ENCODE measurements around the gene MDFI. TPM values are rescaled to one million over a fixed set of nuclear protein-coding genes. Genes with fewer than 3 reads are reported as not detected.

Gene MDFI
- total and polyA plus RNA-seq, 5 donors from 2014 or later: not detected

DNA sequence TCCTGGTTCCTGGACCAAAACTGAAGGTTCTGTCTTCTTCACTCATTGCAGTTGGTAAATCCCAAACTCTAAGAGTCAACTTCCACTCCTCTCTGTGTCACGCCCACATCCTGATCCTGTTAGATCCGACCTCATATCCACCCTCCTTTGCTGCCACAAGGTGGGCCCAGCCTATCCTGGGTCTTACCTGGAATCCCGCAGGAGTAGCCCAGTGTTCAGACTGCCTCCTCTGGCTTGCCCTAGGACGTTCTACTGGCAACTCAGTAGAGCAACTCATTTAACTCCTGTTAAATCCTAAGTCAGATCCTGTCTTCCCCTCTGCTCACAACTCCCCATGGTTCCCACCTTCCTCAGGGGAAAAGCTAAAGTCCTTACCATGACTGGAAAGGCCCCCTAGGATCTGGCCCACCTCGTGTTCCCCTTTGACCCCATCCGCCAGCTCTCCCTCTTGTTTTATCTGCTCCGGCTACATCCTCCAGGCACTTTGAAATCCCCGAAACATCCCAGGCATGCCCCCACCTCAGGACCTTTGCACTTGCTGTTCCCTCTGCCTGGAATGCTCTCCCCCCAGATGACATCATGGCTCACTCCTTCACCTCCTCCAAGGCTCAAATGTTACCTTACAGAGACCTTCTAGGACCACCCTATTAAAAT lies 53.3 kb downstream of the MDFI start:
- no peak overlapping the region for H3K4me3 Mint-ChIP-seq

DNA sequence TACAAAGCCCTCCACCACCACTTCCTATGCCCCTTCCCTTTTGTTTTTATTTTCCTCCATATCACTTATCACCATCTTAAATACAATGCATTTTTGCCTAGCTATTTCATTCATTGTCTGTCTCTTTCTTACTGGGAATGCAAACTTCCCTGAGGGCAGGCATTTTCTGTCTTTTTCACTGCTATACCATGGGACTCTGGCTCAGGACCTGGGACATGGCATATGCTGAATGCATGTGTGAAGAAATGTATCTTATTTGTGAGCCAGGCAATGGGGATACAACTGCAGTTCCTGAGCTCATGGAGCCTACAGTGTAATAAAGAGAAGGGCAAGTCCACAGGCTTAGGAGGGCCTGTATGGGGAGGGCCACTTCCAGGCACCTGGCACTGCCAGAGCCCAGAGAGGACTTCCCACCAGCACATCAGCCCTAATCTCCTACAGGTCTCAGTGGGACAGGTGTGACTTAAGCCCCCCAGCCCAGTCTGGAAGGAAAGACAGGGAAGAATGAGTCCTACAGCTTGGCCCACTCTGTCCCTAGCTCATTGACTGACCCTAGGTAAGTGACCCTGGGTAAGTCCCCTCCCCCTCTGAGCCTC lies 53.9 kb downstream of the MDFI start:
- Histone ChIP-seq H3K4me3 (ENCODE audit: low read depth, low read length) (no peak overlapping the region), H3K36me3 (ENCODE audit: control insufficient read depth, insufficient read depth, low read length) (peaks cover 3% of the 10 kb centered on the region), H3K9me3 (ENCODE audit: control insufficient read depth in 2 of 2, low read length in 2 of 2) (no peaks in the 10 kb centered on the region), H3K4me1 (ENCODE audit: control insufficient read depth, insufficient read depth, low read length, poor library complexity, severe bottlenecking) (no peaks in the 10 kb centered on the region), H3K27ac (ENCODE audit: insufficient read depth, low read length, poor library complexity, severe bottlenecking) (no peak overlapping the region), H3K27me3 (ENCODE audit: control insufficient read depth, insufficient read depth, low read length) (no peaks in the 10 kb centered on the region)
- H3K4me3 Mint-ChIP-seq: no peak overlapping the region
- no peaks in the 10 kb centered on the region for H3K9me3 Mint-ChIP-seq
- DNase-seq: no peak
- no peaks in the 10 kb centered on the region for H3K27me3 Mint-ChIP-seq
- no peak for ATAC-seq (ENCODE audit: low read depth in 2 of 2)
- H3K4me1 Mint-ChIP-seq: peaks cover 0 to 6% (median 0%) of the 10 kb centered on the region in 4 donors
- H3K27ac Mint-ChIP-seq: no peak overlapping the region
- peaks cover 16% of the 10 kb centered on the region for H3K36me3 Mint-ChIP-seq

More for the DNA sequence above, 53.3 kb downstream of the MDFI start:
- Mint-ChIP-seq H3K9me3 (no peaks in the 10 kb centered on the region), H3K27me3 (no peaks in the 10 kb centered on the region), H3K4me1 (peaks cover 0 to 5% (median 0%) of the 10 kb centered on the region in 4 donors), H3K36me3 (peaks cover 17% of the 10 kb centered on the region), H3K27ac (no peak overlapping the region)
- Histone ChIP-seq H3K9me3 (ENCODE audit: control insufficient read depth in 2 of 2, low read length in 2 of 2) (no peaks in the 10 kb centered on the region), H3K4me1 (ENCODE audit: control insufficient read depth, insufficient read depth, low read length, poor library complexity, severe bottlenecking) (no peaks in the 10 kb centered on the region), H3K4me3 (ENCODE audit: low read depth, low read length) (no peak overlapping the region), H3K27ac (ENCODE audit: insufficient read depth, low read length, poor library complexity, severe bottlenecking) (no peak overlapping the region), H3K36me3 (ENCODE audit: control insufficient read depth, insufficient read depth, low read length) (peaks cover 3% of the 10 kb centered on the region), H3K27me3 (ENCODE audit: control insufficient read depth, insufficient read depth, low read length) (no peaks in the 10 kb centered on the region)
- DNase-seq (no peak), ATAC-seq (ENCODE audit: low read depth in 2 of 2) (no peak)

DNA sequence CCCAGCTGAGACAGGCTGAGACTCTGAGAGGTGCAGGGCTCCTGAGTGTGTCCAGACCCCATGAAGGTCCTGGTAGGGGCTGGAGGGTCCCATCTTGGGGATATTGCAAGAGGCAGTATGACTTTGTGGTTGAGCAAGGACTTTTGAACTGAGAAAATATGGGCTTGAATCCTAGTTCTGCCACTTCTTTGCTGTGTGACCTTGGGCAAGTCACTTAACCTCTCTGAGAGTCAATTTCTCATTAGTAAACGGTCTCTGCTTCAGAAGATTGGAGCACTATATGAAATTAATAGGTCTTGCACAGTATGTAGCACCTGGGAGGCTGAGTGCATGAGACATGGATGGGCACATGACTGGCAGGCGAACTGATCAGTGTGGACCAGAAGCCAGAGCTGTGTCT lies 54.5 kb downstream of the MDFI start:
- H3K27ac ChIP-seq (ENCODE audit: insufficient read depth, low read length, poor library complexity, severe bottlenecking): no peak overlapping the region
- peaks cover 14% of the 10 kb centered on the region for H3K36me3 Mint-ChIP-seq
- H3K27me3 ChIP-seq (ENCODE audit: control insufficient read depth, insufficient read depth, low read length): no peaks in the 10 kb centered on the region
- ATAC-seq (ENCODE audit: low read depth in 2 of 2): no peak
- no peaks in the 10 kb centered on the region for H3K9me3 Mint-ChIP-seq
- DNase-seq: no peak
- H3K4me1 Mint-ChIP-seq: peaks cover 0 to 6% (median 0%) of the 10 kb centered on the region in 4 donors
- peaks cover 3% of the 10 kb centered on the region for H3K36me3 ChIP-seq (ENCODE audit: control insufficient read depth, insufficient read depth, low read length)
- no peaks in the 10 kb centered on the region for H3K4me1 ChIP-seq (ENCODE audit: control insufficient read depth, insufficient read depth, low read length, poor library complexity, severe bottlenecking)
- no peak overlapping the region for H3K27ac Mint-ChIP-seq
- no peaks in the 10 kb centered on the region for H3K9me3 ChIP-seq (ENCODE audit: control insufficient read depth in 2 of 2, low read length in 2 of 2)
- no peaks in the 10 kb centered on the region for H3K27me3 Mint-ChIP-seq
- no peak overlapping the region for H3K4me3 ChIP-seq (ENCODE audit: low read depth, low read length)
- no peak overlapping the region for H3K4me3 Mint-ChIP-seq

DNA sequence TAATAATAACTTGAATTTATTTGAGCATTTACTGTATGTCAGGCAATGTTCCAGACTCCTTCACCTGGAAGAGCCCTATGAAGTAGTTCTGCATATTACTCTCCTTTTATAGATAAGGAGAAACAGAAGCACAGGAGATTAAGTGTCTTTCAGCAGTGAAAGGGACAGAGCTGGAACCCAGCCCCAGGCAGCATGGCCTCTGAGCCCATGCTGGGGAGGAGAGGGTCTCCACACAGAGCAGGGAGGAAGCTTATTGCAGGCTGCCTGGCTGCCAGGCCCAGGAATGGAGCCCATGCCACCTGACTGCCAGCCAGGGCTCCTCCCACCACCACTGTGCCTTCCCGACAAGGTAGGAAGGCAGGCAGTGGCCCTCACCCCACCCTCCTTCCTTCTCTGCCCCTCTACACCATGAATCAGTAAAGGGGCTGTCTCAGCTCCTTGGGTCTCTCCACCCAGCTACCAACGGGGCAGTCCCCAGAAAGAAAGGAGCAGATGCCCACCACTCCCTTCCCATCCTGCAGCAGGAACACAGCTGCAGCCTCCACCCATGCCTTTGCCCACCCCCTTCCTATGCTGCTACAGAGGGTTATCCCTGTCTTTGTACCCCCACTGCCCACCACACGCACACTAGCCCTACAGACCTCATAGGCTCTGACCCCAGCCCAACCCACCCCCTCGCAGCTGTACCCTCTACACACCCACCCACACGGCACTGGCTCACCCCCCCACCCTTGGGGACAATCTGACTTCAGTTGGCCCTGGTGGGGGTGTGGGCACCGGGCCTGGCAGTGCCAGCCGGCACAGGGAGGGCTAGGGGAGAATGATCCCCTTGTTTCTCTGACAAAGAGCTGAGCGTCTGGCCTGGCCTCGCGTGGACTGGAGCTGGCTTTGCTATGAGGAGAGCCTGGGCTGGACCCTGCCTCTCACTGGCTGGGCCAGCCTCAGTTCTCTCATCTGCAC lies 55.3 kb downstream of the MDFI start:
- Mint-ChIP-seq H3K36me3 (peaks cover 14% of the 10 kb centered on the region), H3K4me3 (no peak overlapping the region), H3K27ac (no peak overlapping the region), H3K27me3 (no peaks in the 10 kb centered on the region), H3K9me3 (no peaks in the 10 kb centered on the region), H3K4me1 (peaks cover 0 to 4% (median 0%) of the 10 kb centered on the region in 4 donors)
- H3K9me3 ChIP-seq (ENCODE audit: control insufficient read depth in 2 of 2, low read length in 2 of 2): no peaks in the 10 kb centered on the region
- peaks cover 3% of the 10 kb centered on the region for H3K36me3 ChIP-seq (ENCODE audit: control insufficient read depth, insufficient read depth, low read length)
- H3K4me1 ChIP-seq (ENCODE audit: control insufficient read depth, insufficient read depth, low read length, poor library complexity, severe bottlenecking): no peaks in the 10 kb centered on the region
- no peak overlapping the region for H3K4me3 ChIP-seq (ENCODE audit: low read depth, low read length)
- no peaks in the 10 kb centered on the region for H3K27me3 ChIP-seq (ENCODE audit: control insufficient read depth, insufficient read depth, low read length)
- ATAC-seq (ENCODE audit: low read depth in 2 of 2) (no peak), DNase-seq (no peak)
- no peak overlapping the region for H3K27ac ChIP-seq (ENCODE audit: insufficient read depth, low read length, poor library complexity, severe bottlenecking)

DNA sequence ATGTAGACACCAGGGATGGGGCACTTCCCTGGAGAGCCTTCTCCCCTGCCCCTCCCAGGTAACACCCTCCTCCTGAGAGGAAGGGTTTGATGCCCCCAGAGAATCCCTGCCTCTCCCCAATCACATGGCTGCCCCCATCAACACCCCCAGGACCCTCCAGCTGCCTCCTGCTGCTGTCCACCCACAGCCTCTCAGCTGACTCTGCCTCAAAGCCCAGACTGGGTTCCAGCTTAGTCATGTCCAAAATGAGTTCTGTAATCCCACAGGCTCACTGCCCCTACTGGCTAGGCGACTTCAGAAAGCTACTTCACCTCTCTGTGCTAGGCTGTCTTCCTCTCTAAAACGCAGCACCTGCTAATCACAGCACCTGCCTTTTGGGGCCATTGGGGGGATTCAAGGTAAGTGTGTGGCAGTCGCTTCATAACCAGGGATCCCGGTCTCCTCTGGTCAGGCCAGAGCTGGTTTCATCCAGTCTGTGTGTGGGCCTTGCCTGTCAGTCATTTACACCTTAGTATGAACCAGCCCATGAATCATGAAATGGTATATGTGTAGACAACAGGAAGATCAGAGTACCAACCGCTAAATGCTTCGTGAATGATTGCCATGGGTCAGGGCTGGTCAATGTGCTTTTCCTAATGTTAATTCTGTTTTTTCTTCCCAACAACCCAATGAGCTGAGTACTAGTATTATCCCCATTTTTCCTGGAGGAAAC lies 56.7 kb downstream of the MDFI start:
- peak overlapping the region in 2 of 3 donors; percentile 60 to 82 for H3K27ac Mint-ChIP-seq
- H3K36me3 ChIP-seq (ENCODE audit: control insufficient read depth, insufficient read depth, low read length): peaks cover 3% of the 10 kb centered on the region

DNA sequence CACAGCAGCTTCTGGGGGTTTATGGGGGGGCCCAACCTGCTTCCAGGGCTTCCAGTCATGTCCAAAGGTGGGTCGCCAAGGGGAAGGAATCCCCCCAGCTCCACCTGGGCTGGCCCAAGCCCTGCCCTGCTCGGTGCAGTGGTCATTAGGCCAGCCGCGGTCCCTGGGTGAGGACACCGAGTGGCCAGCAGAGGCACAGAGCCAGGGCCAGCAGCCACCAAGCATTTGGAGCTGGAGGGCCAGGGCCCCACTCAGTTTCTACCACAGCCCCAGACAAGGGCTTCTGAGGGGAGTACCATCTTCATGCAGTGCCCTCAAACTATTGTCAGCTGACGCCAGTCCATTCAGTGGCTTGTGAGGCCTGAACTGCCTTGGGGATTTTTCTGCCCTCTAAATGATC lies 57.6 kb downstream of the MDFI start:
- no peak overlapping the region for H3K27ac Mint-ChIP-seq
- no peaks in the 10 kb centered on the region for H3K4me1 ChIP-seq (ENCODE audit: control insufficient read depth, insufficient read depth, low read length, poor library complexity, severe bottlenecking)
- H3K36me3 Mint-ChIP-seq: peaks cover 9% of the 10 kb centered on the region
- H3K9me3 ChIP-seq (ENCODE audit: control insufficient read depth in 2 of 2, low read length in 2 of 2): no peaks in the 10 kb centered on the region
- DNase-seq (no peak), ATAC-seq (ENCODE audit: low read depth in 2 of 2) (no peak)
- peaks cover 0 to 4% (median 0%) of the 10 kb centered on the region in 4 donors for H3K4me1 Mint-ChIP-seq
- H3K4me3 ChIP-seq (ENCODE audit: low read depth, low read length): no peak overlapping the region
- H3K27me3 Mint-ChIP-seq: no peaks in the 10 kb centered on the region
- H3K9me3 Mint-ChIP-seq: no peaks in the 10 kb centered on the region
- H3K27me3 ChIP-seq (ENCODE audit: control insufficient read depth, insufficient read depth, low read length): no peaks in the 10 kb centered on the region
- no peaks in the 10 kb centered on the region for H3K36me3 ChIP-seq (ENCODE audit: control insufficient read depth, insufficient read depth, low read length)
- H3K4me3 Mint-ChIP-seq: no peak overlapping the region
- no peak overlapping the region for H3K27ac ChIP-seq (ENCODE audit: insufficient read depth, low read length, poor library complexity, severe bottlenecking)

More for the DNA sequence above, 56.7 kb downstream of the MDFI start:
- Histone ChIP-seq H3K4me3 (ENCODE audit: low read depth, low read length) (no peak overlapping the region), H3K9me3 (ENCODE audit: control insufficient read depth in 2 of 2, low read length in 2 of 2) (no peaks in the 10 kb centered on the region), H3K27ac (ENCODE audit: insufficient read depth, low read length, poor library complexity, severe bottlenecking) (no peak overlapping the region), H3K4me1 (ENCODE audit: control insufficient read depth, insufficient read depth, low read length, poor library complexity, severe bottlenecking) (no peaks in the 10 kb centered on the region), H3K27me3 (ENCODE audit: control insufficient read depth, insufficient read depth, low read length) (no peaks in the 10 kb centered on the region)
- no peaks in the 10 kb centered on the region for H3K27me3 Mint-ChIP-seq
- no peak overlapping the region for H3K4me3 Mint-ChIP-seq
- peaks cover 0 to 4% (median 0%) of the 10 kb centered on the region in 4 donors for H3K4me1 Mint-ChIP-seq
- H3K9me3 Mint-ChIP-seq: no peaks in the 10 kb centered on the region
- DNase-seq (no peak), ATAC-seq (ENCODE audit: low read depth in 2 of 2) (no peak)
- peaks cover 14% of the 10 kb centered on the region for H3K36me3 Mint-ChIP-seq

DNA sequence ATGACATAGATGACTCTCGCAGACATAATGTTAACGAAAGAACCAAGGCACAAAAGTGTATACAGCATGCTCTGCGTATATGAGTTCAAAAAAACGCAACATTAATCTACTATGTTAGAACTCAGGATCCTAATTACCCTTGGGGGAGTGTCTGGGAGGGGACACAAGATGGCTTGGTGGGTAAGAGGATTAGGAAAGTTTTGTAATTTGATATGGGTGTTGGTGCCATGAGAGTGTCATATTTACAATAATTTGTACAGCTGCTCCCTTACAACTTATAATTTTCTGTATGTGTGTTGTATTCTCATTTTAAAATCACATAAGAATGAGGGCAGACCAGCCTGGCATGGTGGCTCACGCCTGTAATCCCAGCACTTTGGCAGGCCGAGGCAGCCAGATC lies 58.5 kb downstream of the MDFI start:
- no peaks in the 10 kb centered on the region for H3K27me3 ChIP-seq (ENCODE audit: control insufficient read depth, insufficient read depth, low read length)
- ATAC-seq (ENCODE audit: low read depth in 2 of 2): no peak
- DNase-seq: no peak
- H3K4me3 ChIP-seq (ENCODE audit: low read depth, low read length): no peak overlapping the region
- Mint-ChIP-seq H3K36me3 (peaks cover 4% of the 10 kb centered on the region), H3K4me1 (peaks cover 0 to 10% (median 0%) of the 10 kb centered on the region in 4 donors), H3K4me3 (no peak overlapping the region), H3K9me3 (no peaks in the 10 kb centered on the region), H3K27ac (no peak overlapping the region), H3K27me3 (no peaks in the 10 kb centered on the region)
- H3K4me1 ChIP-seq (ENCODE audit: control insufficient read depth, insufficient read depth, low read length, poor library complexity, severe bottlenecking): no peaks in the 10 kb centered on the region
- no peak overlapping the region for H3K27ac ChIP-seq (ENCODE audit: insufficient read depth, low read length, poor library complexity, severe bottlenecking)
- no peaks in the 10 kb centered on the region for H3K36me3 ChIP-seq (ENCODE audit: control insufficient read depth, insufficient read depth, low read length)
- no peaks in the 10 kb centered on the region for H3K9me3 ChIP-seq (ENCODE audit: control insufficient read depth in 2 of 2, low read length in 2 of 2)
